ENCODE results near the gene TLCD3B.
A peak's percentile ranks its signal among the peaks of the same experiment; 100 is the strongest.
"Not testable (repeated sequence)": the region's sequence is repeated elsewhere in the genome, so short reads cannot be mapped to it uniquely, and the experiment has no call there.

TLCD3B gene

GRCh38 chr16:30027588-30028437 is 3.3 kb downstream of the TLCD3B start:
- no peak overlapping the region for H3K4me3 ChIP-seq (ENCODE audit: low read depth, low read length)

- H3K4me3 ChIP-seq (ENCODE audit: low read depth, low read length): no peak overlapping the region
Observed at GRCh38 chr16:30026449-30026848, 4.6 kb downstream of the TLCD3B start.

GRCh38 chr16:30025574-30025973 is 5.5 kb downstream of the TLCD3B start:
- no peak overlapping the region for H3K4me3 ChIP-seq (ENCODE audit: low read depth, low read length)

GRCh38 chr16:30025156-30025555 is 5.9 kb downstream of the TLCD3B start:
- no peak overlapping the region for H3K4me3 ChIP-seq (ENCODE audit: low read depth, low read length)

- H3K4me3 ChIP-seq (ENCODE audit: low read depth, low read length): no peak overlapping the region
Observed at GRCh38 chr16:30024451-30024850, 6.6 kb downstream of the TLCD3B start.

- no peak overlapping the region for H3K4me3 ChIP-seq (ENCODE audit: low read depth, low read length)
Observed at GRCh38 chr16:30023586-30023985, 7.5 kb downstream of the TLCD3B start.

GRCh38 chr16:30022887-30023286 is 8.2 kb downstream of the TLCD3B start, which contains the start of gene C16orf92:
Gene C16orf92 (plus strand): TSS chr16:30023198. CDS start chr16:30023341, 143 bp downstream.
- H3K4me3 ChIP-seq (ENCODE audit: low read depth, low read length): no peak within 1 kb of the TSS

GRCh38 chr16:30018731-30019158 is 12.3 kb downstream of the TLCD3B start:
- H3K4me3 ChIP-seq (ENCODE audit: low read depth, low read length): no peak overlapping the region

GRCh38 chr16:30017937-30018336 is 13.1 kb downstream of the TLCD3B start:
- not testable (repeated sequence) for H3K4me3 ChIP-seq (ENCODE audit: low read depth, low read length)

GRCh38 chr16:30017277-30017656 is 13.8 kb downstream of the TLCD3B start:
- H3K4me3 ChIP-seq (ENCODE audit: low read depth, low read length): no peak overlapping the region

- H3K4me3 ChIP-seq (ENCODE audit: low read depth, low read length): no peak overlapping the region
Observed at GRCh38 chr16:30016555-30017276, 14.4 kb downstream of the TLCD3B start.

- H3K4me3 ChIP-seq (ENCODE audit: low read depth, low read length): not testable (repeated sequence)
Observed at GRCh38 chr16:30015450-30015849, 15.6 kb downstream of the TLCD3B start.

- not testable (repeated sequence) for H3K4me3 ChIP-seq (ENCODE audit: low read depth, low read length)
Observed at GRCh38 chr16:30012598-30012997, 18.5 kb downstream of the TLCD3B start.

GRCh38 chr16:30011714-30012504 is 19.2 kb downstream of the TLCD3B start:
- peak overlapping the region; percentile 83 for H3K4me3 ChIP-seq (ENCODE audit: low read depth, low read length)

GRCh38 chr16:30010844-30011713 is 20.0 kb downstream of the TLCD3B start, which contains the start of gene DOC2A:
Gene DOC2A (minus strand): TSS chr16:30011027. CDS start chr16:30010222, 805 bp downstream.
- peak within 1 kb of the TSS; percentile 83 for H3K4me3 ChIP-seq (ENCODE audit: low read depth, low read length)

GRCh38 chr16:30009990-30010843 is 20.9 kb downstream of the TLCD3B start:
- peak overlapping the region; percentile 35 for H3K4me3 ChIP-seq (ENCODE audit: low read depth, low read length)

GRCh38 chr16:30009085-30009862 is 21.8 kb downstream of the TLCD3B start:
- no peak overlapping the region for H3K4me3 ChIP-seq (ENCODE audit: low read depth, low read length)

GRCh38 chr16:30007378-30007895 is 23.6 kb downstream of the TLCD3B start:
- no peak overlapping the region for H3K4me3 ChIP-seq (ENCODE audit: low read depth, low read length)

Data from iPS-11a (cell line).